Activated CD4-positive, CD25-positive, alpha-beta regulatory T cell treated with anti-CD3 and anti-CD28 coated beads, Interleukin-2, amount 50 U/mL, for 72 hours (primary cell): ENCODE data around the gene IGSF10.
"Not testable (repeated sequence)": the region's sequence is repeated elsewhere in the genome, so short reads cannot be mapped to it uniquely, and the experiment has no call there.

ENCODE experiments used
- DNase-seq: peaks from one replicate; pipeline ENCODE4 v3.0.0; 2021

Gene IGSF10

GRCh38 chr3:151460774-151461450, at the start of gene IGSF10:
IGSF10 (minus strand) TSS chr3:151461061; CDS start chr3:151458709, 2,352 bp downstream.
- DNase-seq, result no peak

GRCh38 chr3:151509468-151510135, 48.7 kb upstream of the IGSF10 start:
- not testable (repeated sequence) for DNase-seq

- DNase-seq, result no peak
Measured at GRCh38 chr3:151504606-151505005, 43.7 kb upstream of the IGSF10 start.

DNA sequence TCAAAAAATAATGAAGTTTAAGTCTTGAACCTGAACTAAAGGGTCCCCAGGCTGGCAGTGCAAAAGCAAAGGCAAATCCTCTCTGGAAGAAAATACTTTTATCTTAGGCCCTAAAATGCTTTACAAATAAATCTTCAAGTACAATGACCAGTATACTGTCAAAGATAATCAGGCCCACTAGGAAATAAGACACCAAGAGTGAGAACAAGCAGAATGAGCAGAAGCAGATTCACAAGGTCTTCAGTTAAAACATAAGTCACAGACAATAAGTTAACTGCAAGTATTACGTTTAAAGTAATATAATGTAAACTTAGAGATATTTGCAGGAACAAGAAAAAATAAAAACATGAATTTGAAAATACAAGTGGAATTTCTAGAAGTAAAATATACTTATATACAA, 42.2 kb upstream of the IGSF10 start:
- DNase-seq, result no peak

- DNase-seq, result no peak
Measured at GRCh38 chr3:151501923-151502632, 41.2 kb upstream of the IGSF10 start.

DNA sequence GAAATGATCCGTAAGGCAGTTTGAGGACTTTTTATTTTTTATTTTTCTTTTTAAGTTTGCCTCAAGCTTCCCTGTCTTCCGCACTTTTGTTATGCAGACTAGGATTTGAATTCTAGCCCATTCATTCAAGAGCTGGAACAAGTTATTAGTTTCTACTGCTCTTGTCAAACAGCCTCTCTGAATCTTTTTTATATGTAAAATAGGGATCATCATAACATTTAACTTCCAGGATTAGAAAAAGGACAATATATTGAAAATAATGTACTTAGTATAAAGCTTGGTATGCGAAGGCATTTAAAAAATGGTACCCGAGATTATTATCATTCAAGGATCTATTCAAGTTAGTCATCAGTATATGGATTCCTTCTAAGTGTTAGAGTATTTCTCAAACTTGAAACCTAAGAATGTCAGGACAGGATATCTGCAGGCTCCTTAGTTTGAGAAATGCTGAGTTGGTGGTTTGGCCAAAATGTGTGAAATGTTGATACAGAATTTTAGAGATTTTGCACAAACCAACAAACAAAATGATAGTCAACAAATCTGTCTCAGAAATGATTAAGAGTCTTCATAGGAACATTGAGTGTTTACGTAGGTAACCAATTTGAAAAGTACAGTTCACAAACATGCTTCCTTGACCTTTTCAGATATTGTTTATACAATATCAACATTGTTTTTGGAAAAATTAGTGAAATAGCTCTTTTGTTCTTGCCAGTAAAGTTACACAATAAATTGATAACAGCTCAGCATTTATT, 40.5 kb upstream of the IGSF10 start:
- DNase-seq, result no peak

DNA sequence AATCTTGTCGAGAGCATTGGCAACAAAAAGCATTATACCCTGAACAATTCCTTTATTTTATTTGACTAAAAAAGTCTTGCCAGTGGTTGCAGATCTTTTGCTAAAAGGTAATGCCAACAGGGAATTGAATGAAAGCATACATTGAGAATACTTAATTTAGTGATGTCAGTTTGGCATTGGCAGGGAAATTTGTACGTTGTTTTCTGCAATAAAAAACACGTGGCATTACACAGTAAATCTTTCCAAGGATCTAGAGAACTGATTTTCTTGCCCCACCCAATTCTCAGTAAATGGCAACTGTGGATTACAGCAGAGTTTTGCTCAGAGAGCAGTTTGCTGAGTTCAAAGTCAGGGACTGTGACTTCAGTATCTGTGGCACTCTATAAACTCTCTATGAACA, 38.3 kb upstream of the IGSF10 start:
- no peak for DNase-seq

- no peak for DNase-seq
Measured at GRCh38 chr3:151491525-151491924, 30.7 kb upstream of the IGSF10 start.

DNA sequence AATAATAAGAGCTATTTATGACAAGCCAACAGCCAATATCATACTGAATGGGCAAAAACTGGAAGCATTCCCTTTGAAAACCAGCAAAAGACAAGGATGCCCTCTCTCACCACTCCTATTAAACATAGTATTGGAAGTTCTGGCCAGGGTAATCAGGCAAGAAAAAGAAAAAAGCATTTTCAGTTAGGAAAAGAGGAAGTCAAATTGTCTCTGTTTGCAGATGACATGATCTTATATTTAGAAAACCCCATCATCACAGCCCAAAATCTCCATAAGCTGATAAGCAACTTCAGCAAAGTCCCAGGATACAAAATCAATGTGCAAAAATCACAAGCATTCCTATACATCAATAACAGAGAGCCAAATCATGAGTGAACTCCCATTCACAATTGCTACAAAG, 27.0 kb upstream of the IGSF10 start:
- not testable (repeated sequence) for DNase-seq

DNA sequence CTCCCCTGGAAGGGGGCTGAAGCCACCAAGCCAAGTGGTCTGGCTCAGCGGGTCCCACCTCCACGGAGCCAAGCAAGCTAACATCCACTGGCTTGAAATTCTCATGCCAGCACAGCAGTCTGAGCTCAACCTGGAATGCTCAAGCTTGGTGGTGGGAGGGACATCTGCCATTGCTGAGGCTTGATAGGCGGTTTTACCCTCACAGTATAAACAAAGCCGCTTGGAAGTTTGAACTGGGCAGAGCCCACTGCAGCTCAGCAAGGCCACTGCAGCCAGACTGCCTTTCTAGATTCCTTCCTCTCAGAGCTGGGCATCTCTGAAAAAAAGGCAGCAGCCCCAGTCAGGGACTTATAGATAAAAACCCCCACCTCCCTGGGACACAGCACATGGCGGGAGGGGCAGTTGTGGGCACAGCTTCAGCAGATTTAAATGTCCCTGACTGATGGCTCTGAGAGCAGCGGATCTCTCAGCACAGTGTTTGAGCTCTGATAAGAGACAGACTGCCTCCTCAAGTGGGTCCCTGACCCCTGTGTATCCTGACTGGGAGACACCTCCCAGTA, 23.2 kb upstream of the IGSF10 start:
- DNase-seq, result no peak

DNA sequence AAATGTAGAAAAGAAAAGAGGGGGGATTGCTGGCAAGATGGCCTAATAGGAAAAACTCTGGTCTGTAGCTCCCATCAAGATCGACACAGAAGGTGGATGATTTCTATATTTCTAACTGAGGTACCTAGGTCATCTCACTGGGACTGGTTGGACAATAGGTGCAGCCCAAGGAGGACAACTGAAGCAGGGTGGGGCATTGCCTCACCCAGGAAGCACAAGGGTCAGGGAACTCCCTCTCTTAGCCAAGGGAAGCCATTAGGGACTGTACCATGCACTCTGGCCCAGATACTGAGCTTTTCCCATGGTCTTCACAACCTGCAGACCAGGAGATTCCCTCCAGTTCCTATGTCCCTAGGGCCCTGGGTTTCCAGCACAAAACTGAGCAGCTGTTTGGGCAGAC, 22.6 kb upstream of the IGSF10 start:
- no peak for DNase-seq

- no peak for DNase-seq
Measured at GRCh38 chr3:151480492-151480891, 19.6 kb upstream of the IGSF10 start.

GRCh38 chr3:151479452-151479851, 18.6 kb upstream of the IGSF10 start:
- DNase-seq, result no peak

GRCh38 chr3:151478335-151478697, 17.5 kb upstream of the IGSF10 start:
- no peak for DNase-seq

GRCh38 chr3:151477591-151478334, 16.9 kb upstream of the IGSF10 start:
- DNase-seq, result no peak

- DNase-seq, result no peak
Measured at GRCh38 chr3:151476344-151477018, 15.6 kb upstream of the IGSF10 start.

DNA sequence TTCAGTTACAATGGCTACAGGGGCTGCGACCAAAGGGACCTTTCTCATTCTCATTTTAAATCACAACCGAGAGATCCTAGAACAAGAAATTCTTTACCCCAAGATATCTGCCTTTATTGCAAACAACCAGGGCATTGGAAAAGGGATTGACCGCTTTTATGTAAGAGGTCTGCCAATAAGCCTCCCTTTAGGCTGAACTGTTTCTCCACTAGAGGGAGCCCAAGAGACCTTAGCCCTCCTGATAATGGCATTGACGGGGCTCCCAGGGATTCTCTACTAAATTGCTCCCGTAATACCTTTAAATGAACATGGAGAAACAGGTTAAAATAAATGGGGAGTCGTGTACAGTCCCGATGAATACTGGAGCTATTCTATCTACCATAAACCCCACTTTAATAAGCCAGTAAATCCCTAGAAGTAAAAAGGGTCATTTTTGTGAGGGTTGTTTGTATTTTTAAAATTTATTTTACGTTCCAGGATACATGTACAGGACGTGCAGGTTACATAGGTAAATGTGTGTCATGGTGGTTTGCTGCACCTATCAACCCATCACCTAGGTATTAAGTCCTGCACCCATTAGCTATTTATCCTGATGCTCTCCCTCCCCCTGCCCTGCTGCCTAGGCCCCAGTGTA, 7.5 kb upstream of the IGSF10 start:
- no peak for DNase-seq

- no peak for DNase-seq
Measured at GRCh38 chr3:151467069-151467468, 6.2 kb upstream of the IGSF10 start.

GRCh38 chr3:151462991-151463390, 2.1 kb upstream of the IGSF10 start:
- no peak for DNase-seq

- DNase-seq, result no peak
Measured at GRCh38 chr3:151462278-151462780, 1.5 kb upstream of the IGSF10 start.

DNA sequence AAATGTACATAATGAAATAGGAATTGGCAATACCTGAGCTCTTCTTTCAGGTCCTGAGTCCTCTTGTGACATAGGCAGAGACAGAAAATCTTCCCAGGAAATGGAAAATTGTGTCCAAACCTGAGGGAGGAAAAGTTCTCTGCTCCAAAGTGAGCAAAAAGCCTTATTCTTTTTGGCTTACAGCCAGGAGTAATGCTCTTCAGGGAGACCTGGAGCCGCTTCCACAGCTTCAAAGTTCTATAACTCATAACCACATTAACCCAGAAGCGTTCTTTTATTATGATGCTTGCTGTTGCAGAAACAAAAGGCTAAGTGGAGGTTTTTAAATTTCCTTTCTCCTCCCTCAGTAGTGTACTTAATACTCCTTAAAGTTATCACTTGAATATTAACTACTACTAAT, 633 bp downstream of the IGSF10 start:
- no peak for DNase-seq
